ENCODE measurements around the gene LUC7L3. TPM values are rescaled to one million over a fixed set of nuclear protein-coding genes. Genes with fewer than 3 reads are reported as not detected.
A peak's percentile ranks its signal among the peaks of the same experiment; 100 is the strongest.

LUC7L3 gene
- total RNA-seq, 1 experiment from 2014 or later, result 108 TPM

DNA sequence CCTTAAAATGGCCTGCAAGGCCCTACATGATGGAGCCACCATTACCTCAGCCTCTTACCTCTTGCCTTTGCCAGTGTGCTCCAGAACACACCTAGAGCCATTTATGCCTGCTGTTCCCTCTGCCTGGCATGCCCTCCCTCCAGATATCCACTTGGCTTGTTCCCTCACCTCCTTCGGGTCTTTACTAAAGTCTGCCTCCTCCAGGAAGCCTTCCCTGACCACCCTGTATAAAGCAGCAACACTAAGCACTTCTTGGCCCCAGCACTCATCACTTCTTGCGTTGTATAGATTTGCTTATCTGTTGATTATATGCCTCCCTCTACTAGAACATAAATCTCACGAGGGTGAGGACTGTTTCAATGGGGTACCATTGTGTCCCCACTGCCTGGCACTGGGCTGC lies 37.0 kb upstream of the LUC7L3 start:
- Mint-ChIP-seq H3K4me1 (ENCODE audit: insufficient read depth, unreplicated experiment) (peaks cover 35% of the 10 kb centered on the region), H3K4me3 (ENCODE audit: unreplicated experiment) (no peak overlapping the region), H3K36me3 (ENCODE audit: insufficient read depth, unreplicated experiment) (peaks cover 70% of the 10 kb centered on the region), H3K27ac (ENCODE audit: low read depth, unreplicated experiment) (peak overlapping the region; percentile 64), H3K9me3 (ENCODE audit: unreplicated experiment) (no peaks in the 10 kb centered on the region), H3K27me3 (ENCODE audit: insufficient read depth, unreplicated experiment) (no peaks in the 10 kb centered on the region)
- ChIA-PET CTCF (interaction anchor here (5.2 to 9.0 kb wide), 2 partner anchors 12 to 52 kb away, joined by 22 to 118 read pairs; partner anchors contain the start of gene ABCC3), POLR2A (no interaction called here)
- DNase-seq (ENCODE audit: unreplicated experiment), result no peak
- intact Hi-C loops (cut with micrococcal nuclease), result loop anchor here (5.0 kb wide), 1 partner anchor 135 kb away; the partner anchor contains the start of gene SPATA20
- TF ChIP-seq, protein P1, sequence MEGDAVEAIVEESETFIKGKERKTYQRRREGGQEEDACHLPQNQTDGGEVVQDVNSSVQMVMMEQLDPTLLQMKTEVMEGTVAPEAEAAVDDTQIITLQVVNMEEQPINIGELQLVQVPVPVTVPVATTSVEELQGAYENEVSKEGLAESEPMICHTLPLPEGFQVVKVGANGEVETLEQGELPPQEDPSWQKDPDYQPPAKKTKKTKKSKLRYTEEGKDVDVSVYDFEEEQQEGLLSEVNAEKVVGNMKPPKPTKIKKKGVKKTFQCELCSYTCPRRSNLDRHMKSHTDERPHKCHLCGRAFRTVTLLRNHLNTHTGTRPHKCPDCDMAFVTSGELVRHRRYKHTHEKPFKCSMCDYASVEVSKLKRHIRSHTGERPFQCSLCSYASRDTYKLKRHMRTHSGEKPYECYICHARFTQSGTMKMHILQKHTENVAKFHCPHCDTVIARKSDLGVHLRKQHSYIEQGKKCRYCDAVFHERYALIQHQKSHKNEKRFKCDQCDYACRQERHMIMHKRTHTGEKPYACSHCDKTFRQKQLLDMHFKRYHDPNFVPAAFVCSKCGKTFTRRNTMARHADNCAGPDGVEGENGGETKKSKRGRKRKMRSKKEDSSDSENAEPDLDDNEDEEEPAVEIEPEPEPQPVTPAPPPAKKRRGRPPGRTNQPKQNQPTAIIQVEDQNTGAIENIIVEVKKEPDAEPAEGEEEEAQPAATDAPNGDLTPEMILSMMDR (IDR thresholded peaks at IDR 0.05; ENCODE audit: unreplicated experiment), result no peak
- no TSS peak for BruUV-seq (replicated peaks)

DNA sequence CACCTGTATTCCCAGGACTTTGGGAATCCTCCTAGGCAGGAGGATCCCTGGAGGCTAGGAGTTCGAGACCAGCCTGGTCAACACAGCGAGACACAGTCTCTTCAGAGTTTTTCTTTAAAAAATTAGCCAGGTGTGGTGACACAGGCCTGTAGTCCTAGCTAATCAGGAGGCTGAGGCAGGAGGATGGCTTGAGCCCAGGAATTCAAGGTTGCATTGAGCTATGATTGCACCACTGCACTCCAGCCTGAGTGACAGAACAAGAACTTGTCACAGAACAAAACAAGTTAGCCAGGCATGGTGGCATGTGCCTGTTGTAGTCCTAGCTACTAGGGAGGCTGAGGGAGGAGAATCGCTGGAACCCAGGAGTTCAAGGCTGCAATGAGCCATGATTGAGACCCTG lies 36.5 kb upstream of the LUC7L3 start:
- H3K27ac Mint-ChIP-seq (ENCODE audit: low read depth, unreplicated experiment), result peak overlapping the region; percentile 64
- intact Hi-C loops (cut with micrococcal nuclease), result loop anchor here (5.0 kb wide), 1 partner anchor 136 kb away; the partner anchor contains the start of gene SPATA20
- POLR2A ChIA-PET, result no interaction called here

DNA sequence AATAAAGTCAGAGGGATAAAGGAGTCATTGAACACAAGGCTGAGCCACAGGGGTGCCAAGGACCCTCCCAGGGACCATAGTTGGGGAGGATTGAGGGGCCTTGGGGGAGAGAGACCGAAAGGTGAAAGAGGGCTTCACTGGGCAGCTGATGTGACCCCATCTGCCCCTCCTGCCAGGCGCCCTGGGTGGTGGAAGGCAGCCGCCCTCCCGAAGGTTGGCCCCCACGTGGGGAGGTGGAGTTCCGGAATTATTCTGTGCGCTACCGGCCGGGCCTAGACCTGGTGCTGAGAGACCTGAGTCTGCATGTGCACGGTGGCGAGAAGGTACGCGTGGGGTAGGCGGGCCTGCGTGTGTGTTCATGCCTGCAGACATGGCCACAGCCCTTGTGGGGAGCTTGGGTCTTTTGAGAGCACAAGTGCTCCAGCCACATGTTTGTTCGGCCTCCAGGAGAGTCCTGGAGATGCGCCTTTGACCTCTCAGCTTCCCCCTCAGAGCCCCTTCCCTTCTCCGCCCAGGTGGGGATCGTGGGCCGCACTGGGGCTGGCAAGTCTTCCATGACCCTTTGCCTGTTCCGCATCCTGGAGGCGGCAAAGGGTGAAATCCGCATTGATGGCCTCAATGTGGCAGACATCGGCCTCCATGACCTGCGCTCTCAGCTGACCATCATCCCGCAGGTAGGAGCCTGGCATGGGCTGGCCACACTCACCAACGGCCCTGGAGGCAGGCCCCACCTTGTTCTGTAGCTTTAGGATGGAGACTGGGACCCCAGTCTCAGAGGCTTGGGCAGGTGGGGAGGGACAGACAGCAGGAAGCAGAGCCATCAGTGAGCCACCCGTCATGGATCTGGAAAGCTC lies 35.7 kb upstream of the LUC7L3 start:
- POLR2A ChIA-PET, result interaction anchor here (0.7 to 4.1 kb wide), 5 partner anchors 9 to 251 kb away, joined by 3 to 29 read pairs (median 6); no protein-coding TSS in a partner anchor

More for the DNA sequence above, 36.5 kb upstream of the LUC7L3 start:
- Mint-ChIP-seq H3K36me3 (ENCODE audit: insufficient read depth, unreplicated experiment) (peaks cover 68% of the 10 kb centered on the region), H3K4me3 (ENCODE audit: unreplicated experiment) (no peak overlapping the region), H3K27me3 (ENCODE audit: insufficient read depth, unreplicated experiment) (no peaks in the 10 kb centered on the region), H3K9me3 (ENCODE audit: unreplicated experiment) (no peaks in the 10 kb centered on the region), H3K4me1 (ENCODE audit: insufficient read depth, unreplicated experiment) (peaks cover 37% of the 10 kb centered on the region)
- no TSS peak for BruUV-seq (replicated peaks)
- TF ChIP-seq, protein P1 (IDR thresholded peaks at IDR 0.05; ENCODE audit: unreplicated experiment), result no peak
- CTCF ChIA-PET, result interaction anchor here (5.2 to 9.0 kb wide), 2 partner anchors 12 to 53 kb away, joined by 22 to 118 read pairs; partner anchors contain the start of gene ABCC3
- DNase-seq (ENCODE audit: unreplicated experiment), result no peak

More for the DNA sequence above, 35.7 kb upstream of the LUC7L3 start:
- Mint-ChIP-seq H3K4me3 (ENCODE audit: unreplicated experiment) (no peak overlapping the region), H3K4me1 (ENCODE audit: insufficient read depth, unreplicated experiment) (peaks cover 37% of the 10 kb centered on the region), H3K27ac (ENCODE audit: low read depth, unreplicated experiment) (peak overlapping the region; percentile 64), H3K9me3 (ENCODE audit: unreplicated experiment) (no peaks in the 10 kb centered on the region), H3K36me3 (ENCODE audit: insufficient read depth, unreplicated experiment) (peaks cover 61% of the 10 kb centered on the region), H3K27me3 (ENCODE audit: insufficient read depth, unreplicated experiment) (no peaks in the 10 kb centered on the region)
- no peak for DNase-seq (ENCODE audit: unreplicated experiment)
- intact Hi-C loops (cut with micrococcal nuclease), result loop anchor here (5.0 kb wide), 1 partner anchor 136 kb away; the partner anchor contains the start of gene SPATA20
- TF ChIP-seq, protein P1 (IDR thresholded peaks at IDR 0.05; ENCODE audit: unreplicated experiment), result no peak
- BruUV-seq (replicated peaks), result no TSS peak
- CTCF ChIA-PET, result interaction anchor here (1.1 to 9.0 kb wide), 3 partner anchors 10 to 53 kb away, joined by 4 to 118 read pairs (median 22); partner anchors contain the start of gene ABCC3

Data from MCF 10A (cell line).